NAMALWA (cell line): ENCODE results near the gene CAD.
A peak's percentile ranks its signal among the peaks of the same experiment; 100 is the strongest.
"Not testable (repeated sequence)": the region's sequence is repeated elsewhere in the genome, so short reads cannot be mapped to it uniquely, and the experiment has no call there.

Source experiments
- DNase-seq: peaks from one replicate; pipeline ENCODE4 v3.0.0-alpha.2; 2015; ENCODE audit warnings: low spot score

CAD gene

DNA sequence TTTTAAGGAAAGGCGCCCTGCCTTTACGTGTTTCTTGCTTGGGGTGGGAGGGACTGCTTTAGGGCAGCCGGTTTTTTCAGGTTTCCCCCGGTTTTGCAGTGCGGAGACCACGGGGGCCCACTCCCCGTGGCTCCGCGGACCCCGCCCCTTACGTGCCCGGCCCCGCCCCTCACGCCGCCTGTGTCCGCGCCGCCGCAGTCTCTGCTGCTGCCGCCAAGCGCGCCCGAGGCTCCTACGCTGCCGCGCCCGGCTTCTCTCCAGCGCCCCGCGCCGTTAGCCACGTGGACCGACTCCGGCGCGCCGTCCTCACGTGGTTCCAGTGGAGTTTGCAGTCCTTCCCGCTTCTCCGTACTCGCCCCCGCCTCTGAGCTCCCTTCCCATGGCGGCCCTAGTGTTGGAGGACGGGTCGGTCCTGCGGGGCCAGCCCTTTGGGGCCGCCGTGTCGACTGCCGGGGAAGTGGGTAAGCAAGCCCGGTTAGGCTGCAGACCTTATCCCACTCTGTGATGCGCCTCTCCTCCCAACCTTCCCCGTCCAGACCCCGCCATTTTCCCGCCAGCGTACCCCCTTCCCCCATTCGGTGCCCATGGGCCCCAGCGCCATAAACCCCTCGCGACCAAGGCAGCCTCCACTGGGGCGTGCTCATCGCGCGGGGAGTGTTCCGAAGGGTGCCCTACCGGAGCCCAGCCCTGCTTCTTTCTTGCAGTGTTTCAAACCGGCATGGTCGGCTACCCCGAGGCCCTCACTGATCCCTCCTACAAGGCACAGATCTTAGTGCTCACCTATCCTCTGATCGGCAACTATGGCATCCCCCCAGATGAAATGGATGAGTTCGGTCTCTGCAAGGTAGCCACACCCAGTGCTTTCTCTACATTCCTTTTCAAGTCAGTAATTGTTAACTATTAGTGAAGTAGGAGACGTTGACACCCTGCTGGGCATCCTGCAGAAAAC lies at the start of gene CAD:
CAD (plus strand) TSS at position 197 of the 949 bp plus-strand sequence; CDS start at position 380, 183 bp downstream.
- DNase-seq = peak; percentile 87

DNA sequence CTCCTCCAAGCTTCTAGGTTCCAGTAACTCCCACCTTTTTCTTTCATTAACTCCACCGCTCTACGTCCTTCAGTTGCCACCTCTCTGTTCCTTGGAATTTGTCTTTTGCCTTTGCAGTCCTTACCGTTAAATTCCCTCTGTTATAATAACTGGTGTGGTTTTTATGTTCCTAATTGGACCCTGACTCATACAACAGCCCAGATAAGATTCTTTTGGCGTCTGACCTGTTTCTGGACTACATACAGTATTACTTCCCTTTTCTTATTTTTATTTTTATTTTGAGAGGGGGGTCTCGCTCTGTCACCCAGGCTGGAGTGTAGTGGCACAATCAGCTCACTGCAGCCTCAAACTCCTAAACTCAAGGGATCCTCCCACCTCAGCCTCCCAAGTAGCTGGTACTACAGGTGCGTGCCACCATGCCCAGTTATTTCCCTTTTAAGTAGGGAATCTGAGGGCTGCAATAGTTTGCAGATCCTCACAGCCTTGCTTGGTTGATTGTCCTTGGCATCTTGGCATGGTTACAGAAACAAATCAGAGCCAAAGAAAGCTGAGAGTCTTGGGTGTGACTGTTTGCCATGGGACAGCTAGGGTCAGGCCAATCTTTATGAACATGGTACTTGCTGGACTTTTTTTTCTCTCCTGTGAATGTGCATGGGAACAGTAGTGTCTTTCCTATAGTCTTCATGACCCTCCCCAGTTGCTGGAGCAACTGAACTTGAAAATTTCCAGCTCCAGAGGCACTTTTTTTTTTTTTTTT lies 46.4 kb upstream of the CAD start:
- peak; percentile 21 for DNase-seq

DNA sequence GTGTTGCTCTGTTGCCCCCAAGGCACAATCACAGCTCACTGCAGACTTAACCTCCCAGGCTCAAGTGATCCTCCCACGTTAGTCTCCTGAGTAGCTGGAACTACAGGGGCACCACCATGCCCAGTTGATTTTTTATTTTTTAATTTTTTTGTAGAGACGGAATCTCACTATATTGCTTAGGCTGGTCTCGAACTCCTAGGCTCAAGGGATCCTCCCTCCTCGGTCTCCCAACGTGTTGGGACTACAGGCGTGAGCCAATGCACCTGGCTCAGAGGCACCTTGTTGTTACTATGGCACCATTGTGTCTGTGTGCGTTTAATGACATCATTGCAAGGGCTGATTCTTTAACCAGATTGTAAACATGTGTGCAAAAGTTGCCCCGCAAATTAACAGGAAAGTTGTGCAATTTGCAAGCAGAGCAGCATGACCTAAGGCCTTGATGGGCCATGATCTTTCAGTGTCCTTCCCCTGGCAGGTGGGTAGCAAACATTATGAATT lies 45.8 kb upstream of the CAD start:
- DNase-seq = no peak

DNA sequence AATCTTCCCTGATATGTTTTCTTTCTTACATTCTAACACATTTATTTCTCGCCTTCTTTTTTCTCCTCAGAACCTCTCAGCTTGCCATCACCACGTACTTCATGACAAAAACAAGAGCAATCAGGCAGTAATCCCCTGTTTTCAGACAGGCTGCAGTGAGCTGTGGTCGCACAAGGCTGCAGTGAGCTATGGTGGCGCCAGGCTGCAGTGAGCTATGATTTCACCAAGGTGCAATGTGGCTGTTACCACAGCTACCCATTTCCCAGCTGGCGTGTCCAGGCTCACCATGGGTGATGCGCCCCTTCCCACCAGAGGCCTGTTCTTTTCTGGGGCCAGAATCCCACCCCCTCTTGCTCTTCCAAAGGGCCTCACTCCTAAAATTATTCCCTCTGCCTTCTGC lies 42.5 kb upstream of the CAD start:
- DNase-seq = no peak

DNA sequence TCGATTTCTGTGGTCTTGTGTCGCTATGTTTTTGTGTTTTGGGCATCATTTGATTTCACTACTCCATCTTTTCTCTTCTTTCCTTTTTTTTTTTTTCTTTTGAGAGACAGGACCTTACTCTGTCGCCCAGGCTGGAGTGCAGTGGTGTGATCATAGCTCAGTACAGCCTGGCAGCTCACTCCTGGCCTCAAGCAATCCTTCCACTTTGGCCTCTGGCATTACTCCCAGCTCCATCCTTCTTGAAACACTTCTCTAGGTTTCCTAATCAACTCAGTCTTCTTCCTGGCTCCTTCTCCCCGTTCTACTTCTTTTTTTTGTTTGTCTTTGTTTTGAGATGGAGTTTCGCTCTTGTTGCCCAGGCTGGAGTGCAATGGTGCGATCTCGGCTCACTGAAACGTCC lies 41.8 kb upstream of the CAD start:
- DNase-seq = no peak

DNA sequence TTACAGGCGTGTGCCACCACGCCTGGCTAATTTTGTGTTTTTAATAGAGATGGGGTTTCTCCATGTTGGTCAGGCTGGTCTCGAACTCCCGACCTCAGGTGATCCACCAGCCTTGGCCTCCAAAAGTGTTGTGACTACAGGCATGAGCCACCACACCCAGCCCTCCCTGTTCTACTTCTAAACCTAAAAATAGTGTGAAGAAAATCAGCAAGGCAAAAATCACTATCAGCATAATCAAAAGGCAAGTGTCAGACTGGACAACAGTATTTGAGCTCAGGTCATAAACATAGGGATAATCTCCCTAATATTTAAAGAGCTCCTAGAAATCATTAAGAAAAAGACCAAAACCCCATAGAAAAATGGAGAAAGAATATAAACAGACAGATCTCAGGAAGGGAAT lies 41.4 kb upstream of the CAD start:
- DNase-seq = not testable (repeated sequence)

DNA sequence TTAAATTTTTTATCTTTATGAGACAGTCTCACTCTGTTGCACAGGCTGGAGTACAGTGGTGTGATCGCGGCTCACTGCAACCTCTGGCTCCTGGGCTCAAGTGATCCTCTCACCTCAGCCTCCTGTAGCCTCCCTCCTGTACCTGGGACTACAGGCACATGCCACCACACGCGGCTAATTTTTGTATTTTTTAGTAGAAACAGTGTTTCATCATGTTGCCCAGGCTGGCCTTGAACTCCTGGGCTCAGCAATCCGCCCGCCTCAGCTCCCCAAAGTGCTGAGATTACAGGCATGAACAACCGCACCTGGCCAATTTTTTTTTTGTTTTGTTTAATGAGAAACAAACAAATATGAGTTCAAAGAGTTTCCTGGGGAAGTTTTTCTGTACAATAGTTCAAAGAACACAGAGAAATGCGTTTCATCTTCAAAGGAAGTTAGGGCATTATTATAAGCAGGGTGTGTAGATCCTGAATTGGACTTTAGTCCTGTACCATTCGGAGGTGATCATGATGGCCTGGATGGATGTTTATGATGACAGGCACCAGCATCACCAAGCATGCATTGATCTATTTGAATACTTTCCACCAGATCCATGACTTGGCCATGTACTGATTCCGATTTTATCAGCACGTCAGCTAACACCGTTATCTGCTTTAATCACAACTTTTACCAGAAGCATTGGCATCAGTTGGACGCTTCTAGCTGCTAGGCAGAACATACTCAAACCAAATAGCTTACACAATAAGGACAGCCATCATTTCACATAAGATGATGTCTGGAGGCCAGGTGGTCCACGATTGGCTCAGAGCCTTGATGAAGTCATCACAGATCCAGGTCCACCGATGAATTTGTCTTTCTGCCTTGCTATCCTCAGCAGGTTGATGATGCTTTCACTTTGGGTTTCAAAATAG lies 39.5 kb upstream of the CAD start:
- no peak for DNase-seq

DNA sequence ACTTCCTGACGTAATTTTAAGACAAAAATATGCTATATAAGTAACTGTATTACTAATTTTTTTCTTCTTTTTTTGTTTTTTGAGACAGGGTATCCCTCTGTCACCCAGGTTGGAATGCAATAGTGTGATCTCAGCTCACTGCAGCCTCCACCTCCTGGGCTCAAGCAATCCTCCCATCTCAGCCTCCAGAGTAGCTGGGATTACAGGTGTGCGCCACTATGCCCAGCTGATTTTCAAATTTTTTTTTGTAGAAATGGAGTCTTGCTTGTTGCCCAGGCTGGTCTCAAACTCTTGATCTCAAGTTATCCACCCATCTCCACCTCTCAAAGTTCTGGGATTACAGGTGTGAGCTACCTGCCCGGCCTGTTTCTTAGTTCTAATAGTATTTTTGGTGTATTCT lies 38.7 kb upstream of the CAD start:
- no peak for DNase-seq

DNA sequence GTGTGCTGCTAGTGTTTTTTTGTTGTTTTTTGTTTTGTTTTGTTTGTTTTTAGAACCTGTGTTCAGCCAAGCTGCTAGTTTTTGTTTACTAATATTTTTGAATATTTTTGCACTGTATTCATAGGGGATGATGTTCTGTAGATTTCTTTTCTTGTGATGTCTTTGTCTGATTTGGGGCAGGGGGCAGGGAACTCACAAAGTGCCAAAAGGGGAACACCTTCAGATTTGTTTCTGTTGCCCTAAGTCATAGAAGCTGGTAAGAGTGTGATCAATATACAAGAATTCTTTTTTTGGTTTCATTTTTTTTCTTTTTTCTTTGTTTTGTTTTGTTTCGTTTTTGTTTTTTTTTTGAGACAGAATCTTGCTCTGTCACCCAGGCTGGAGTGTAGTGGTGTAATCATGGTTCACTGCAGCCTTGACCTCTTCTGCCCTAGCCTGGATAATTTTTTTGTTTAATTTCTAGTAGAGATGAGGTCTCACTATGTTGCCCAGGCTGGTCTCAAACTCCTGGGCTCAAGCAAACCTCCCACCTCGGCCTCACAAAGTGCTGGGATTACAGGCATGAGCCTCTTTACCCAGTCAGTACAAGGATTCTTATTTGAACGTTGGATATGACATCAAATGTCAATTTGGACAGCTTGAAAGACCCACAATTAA lies 37.7 kb upstream of the CAD start:
- DNase-seq = no peak

DNA sequence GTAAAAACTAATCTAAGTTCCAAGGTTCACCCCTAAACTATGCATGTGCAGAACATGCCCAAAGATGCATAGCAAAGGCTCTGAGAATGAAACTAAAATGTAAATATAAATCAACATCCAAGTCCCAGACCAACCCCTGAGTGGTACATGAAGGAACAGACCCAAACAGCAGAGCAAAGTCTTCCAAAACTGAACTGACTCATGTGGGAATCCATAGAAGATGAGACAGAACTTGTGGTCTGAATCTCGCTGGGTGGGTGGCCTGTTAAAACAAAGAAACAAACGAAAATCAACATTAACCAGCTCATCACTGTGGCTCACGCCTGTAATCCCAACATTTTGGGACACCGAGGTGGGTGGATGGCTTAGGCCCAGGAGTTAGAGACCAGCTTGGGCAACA lies 34.8 kb upstream of the CAD start:
- DNase-seq = no peak

DNA sequence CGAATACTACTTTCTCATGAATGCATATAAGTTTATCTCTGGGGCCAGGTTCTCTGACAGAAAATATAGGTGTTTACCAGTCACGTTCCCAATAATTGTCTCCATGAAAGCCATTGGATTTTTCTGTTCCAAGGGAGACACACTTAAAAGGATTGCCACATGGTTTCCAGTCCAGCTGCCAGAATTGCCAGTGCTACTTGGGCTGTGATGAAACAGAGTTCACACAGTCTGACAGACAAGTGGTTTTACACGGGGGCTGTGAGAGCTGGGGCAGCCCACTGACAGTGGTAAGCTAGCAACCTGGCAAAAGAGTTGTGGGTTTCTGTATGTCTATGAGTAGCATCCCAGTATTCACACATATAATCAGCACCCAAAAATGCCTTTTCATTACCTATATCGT lies 33.1 kb upstream of the CAD start:
- no peak for DNase-seq

DNA sequence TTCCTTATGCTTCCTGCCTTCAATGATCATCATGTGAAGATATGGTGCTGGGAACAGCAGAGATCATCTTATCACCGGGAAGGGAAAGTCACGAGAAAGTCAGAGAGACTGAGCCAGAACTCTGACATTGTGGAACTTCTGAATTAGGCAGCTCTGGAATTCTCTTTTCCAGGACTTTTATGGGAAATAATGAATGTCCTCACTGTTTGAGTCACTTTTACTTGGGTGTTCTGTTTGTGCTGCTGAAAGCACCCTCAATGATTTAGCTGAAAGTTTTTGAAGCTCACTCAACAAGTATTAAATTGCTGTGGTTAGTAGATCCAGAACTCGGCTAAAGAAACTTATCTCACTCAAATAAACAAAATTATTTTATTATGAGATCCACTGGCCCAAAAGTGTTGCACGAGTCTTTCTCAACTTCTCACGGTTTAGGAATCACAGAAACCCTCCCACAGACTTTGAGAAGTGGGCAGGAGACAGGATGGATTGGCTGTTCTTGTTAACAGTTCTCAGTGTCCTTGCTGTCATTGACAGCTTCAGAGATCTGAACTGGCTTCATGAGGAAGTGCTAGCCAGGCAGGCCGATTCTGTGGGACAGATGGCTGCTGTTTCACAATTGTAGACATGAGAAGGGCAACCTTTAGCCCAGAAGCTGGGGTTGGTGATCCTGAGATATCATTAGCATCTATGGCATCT lies 31.7 kb upstream of the CAD start:
- DNase-seq = peak; percentile 24

DNA sequence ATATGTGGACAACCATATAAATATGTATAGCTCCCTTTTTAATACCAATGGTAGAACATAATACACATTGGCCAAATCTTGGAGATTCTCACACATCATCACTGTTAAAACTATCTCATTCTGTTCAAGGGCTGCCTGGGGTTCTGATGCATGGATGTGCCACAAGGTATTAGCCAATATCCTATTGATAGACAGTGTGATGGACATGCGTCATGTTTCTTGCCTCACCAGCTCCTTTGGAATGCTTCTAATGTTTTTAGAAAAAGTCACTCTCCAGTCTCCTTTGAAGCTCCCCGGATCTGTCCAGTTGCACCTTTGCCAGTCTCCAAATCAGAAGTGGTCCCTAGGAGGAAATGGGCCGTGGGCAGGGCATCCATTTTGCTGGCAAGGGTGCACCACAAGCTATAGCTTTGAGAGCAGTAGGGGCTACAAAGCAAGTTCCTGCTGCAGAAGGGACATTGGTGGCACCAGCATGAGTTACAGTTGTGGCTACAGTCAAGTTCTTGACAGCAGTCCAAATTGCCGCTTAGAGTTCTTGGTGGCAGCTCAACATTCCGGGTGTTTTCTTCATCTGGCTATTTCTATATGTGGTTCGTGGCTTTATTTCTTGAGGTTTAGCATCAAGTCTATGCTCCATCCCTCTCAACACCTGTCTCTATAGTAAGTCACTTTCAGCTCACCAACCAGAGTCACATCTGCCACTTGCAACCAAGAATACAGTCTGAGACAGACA lies 30.4 kb upstream of the CAD start:
- DNase-seq = no peak

DNA sequence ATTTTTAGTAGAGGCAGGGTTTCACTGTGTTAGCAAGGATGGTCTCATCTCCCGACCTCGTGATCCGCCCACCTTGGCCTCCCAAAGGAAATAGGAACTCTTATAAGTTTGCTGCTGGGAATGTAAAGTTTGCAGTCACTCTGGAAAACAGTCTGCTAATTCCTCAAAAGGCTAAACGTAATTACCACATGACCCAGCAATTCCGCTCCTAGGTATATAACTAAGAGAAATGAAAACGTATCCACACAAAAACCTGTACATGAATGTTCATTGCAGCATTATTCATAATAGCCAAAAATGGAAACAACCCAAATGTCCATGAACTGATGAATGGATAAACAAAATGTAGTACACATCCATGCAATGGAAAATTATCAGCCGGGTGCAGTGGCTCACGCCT lies 27.2 kb upstream of the CAD start:
- no peak for DNase-seq

DNA sequence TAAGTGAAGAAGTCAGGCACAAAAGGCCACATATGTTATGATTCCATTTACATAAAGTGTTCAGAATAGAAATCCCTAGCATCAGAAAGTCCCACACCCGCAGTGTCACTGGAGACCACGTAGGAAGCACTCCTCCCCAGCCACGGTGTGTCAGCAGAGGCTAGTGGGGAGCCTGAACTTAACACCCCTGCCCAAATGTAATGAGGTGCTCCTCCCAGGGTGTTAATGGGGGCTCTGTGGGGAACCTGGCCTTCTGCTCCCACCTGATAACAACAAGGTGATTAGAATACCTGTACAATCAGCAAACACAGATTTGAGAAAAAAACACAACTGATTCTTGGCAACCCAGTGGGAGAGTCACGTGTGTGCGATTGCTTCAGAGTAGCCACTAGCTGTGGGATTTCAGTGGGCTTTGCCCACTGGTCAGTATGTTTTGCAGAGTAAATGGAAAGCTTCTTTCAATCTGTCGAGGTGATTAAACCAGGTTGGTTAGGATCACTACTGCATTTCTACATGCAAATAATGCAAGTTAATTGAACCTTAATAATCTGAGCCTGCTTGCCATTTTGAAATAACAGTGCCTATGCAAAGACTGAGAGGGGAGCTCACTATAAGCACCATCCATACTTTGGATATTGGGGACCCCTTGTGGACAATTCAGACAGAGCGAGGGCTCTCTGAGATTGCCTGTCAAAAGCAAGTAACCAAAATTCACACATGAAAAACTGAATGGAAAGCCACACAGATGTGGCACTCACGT lies 25.9 kb upstream of the CAD start:
- peak; percentile 87 for DNase-seq

DNA sequence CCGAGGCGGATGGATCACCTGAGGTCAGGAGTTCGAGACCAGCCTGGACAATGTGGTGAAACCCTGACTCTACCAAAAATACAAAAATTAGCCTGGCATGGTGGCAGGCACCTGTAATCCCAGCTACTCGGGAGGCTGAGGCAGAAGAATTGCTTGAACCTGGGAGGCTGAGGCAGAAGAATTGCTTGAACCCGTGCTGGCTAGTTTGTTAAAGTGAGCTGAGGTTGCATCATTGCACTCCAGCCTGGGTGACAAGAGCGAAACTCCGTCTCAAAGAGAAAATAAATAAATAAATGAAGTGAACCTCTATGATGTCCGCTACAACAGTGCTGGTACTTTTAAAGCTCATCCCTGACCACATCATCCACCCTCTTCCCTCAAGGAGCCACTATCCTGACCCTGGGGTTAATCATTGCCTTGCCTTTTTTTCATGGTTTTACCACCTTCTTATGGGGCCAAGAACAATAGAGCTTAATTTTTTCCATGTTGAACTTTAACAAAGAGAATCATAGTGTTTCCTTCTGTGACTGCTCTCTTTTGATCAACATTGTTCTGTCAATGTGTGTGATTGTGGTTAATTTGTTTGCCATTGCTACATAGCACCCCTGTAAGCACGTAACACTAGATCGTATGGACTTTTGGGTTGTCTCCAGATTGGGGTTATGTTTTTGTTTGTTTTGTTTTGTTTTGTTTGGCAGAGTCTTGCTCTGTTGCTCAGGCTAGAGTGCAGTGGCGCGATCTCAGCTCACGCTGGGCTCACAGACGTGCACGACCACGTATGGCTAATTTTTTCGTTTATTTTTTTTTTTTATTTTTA lies 22.4 kb upstream of the CAD start:
- no peak for DNase-seq

DNA sequence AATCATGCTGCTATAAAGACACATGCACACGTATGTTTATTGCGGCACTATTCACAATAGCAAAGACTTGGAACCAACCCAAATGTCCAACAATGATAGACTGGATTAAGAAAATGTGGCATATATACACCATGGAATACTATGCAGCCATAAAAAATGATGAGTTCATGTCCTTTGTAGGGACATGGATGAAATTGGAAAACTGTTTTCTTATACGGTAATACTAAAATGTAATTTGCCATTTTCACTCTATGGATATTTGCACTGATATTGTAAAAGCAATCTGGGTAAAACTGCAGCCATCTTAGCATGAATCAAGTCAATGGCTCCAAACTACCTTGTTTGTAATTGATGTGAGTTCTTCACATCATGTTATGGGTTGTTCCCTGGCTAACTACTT lies 21.4 kb upstream of the CAD start:
- DNase-seq = not testable (repeated sequence)

DNA sequence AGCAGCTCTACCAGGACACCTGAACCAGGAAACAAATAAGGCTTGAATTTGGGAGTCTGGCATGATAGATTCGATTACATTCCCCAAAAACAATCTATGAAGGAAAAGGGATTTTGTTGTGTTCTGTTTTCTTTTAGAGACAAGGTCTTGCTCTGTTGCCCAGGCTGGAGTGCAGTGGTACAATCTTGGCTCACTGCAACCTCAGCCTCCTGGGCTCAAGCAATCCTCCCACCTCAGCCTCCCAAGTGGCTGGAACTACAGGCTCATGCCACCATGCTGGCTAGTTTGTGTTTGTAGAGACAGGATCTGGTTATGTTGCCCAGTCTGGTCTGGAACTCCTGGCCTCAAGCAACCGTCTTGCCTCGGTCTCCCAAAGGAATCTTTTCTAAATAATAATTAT lies 19.1 kb upstream of the CAD start:
- not testable (repeated sequence) for DNase-seq
